A673 (cell line): ENCODE results near the gene SEBOX.

Experiments
- CTCF ChIP-seq: fragments of 300-800, 200-600 bp; sonication (generic); conservative IDR thresholded peaks from 2 replicates; pipeline ENCODE4 v1.5.1; 2017; ENCODE audit warnings: low read depth, mild to moderate bottlenecking, antibody characterized with exemption, low read length, moderate library complexity, mixed read lengths
- EZH2 ChIP-seq: fragments of 200-600 bp; sonication (generic); IDR thresholded peaks from 2 replicates; pipeline ENCODE4 v1.6.1; 2017; ENCODE audit warnings: borderline replicate concordance, low read depth, mild to moderate bottlenecking, mixed read lengths, antibody characterized with exemption, low read length; ENCODE audit not compliant: poor library complexity, severe bottlenecking

DNA sequence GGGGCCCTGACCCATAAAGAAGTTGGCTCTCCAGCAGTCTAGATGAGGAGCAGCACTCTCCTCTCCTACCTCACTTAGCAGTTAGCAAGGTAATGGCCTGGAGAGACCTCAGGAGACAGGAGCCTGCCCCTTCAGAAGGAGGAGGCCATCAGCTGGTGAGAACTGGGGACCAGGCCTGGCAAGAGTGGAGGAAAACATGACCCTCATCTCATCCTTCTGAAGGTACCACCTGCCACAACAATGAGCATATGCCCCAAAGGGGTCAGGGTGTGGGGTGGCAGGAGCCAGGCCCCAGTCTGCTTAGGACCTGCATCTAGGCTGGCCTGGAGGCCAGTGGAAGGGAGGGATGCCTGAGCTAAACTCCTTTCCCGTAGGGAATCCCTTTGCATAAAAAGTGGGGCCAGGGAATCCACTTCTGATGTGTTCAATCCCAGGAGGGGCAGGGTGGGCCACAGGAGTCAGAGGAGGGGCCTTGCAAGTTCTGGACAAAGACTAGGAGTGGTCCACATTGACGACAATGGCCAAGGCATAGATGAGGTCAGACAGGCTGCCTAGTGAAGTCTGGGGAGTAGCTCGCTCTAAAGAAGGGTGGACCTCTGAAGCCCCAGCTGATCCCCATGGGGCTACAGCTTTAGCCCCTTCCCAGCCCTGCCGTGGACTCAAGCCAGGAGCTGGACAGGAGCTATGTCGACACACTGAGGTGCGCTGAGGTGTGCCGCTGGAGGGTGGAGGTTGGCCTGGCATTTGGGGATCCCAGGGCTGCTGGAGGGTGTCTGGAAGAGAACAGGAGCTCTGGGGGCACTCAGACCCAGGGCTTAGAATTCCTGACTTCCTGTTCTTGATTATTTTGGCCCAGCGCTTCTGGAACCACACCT, 986 bp downstream of the SEBOX start:
- TF ChIP-seq EZH2, result no peak
- no peak for TF ChIP-seq CTCF
